Left cardiac atrium (tissue), 4 donors: ENCODE measurements around the gene LFNG. TPM values are rescaled to one million over a fixed set of nuclear protein-coding genes. Genes with fewer than 3 reads are reported as not detected.

Source experiments
- ATAC-seq, 2 donors: fragments of 200-7000 bp; cut with Tn5 transposase; one replicate each; pipeline ENCODE4 v1.9.1; 2020; ENCODE audit warnings: mild to moderate bottlenecking in 2 of 2, moderate library complexity in 2 of 2
- DNase-seq: peaks from one replicate; pipeline ENCODE4 v3.0.0-alpha.2; 2020
- intact Hi-C, 2 donors: fragments of 100-400 bp; cut with DNase I; formaldehyde crosslinking; loops; one replicate each; pipeline versions ENCODE4 v1.14.1 to v1.15.1; 2022 to 2023
- total RNA-seq, 2 donors: library from RNA; stranded (reverse); fragmentation: NEBNext Ultra II Directional; extraction: Animal tissue kit (Norgen Biotek cat#: 25700); gene quantifications; one replicate each; pipeline ENCODE4 v1.2.1, GENCODE V29; 2021
- donor health status: DM: no; HTN: yes; CAD: no.
- donor health status: DM: no; HTN: yes; CAD: no; lungs with severe emphysema.
- donor health status: DM: yes; HTN: yes; CAD: no.
- donor health status: Dilated cardiomyopathy.

Gene LFNG
- total RNA-seq, 2 donors from 2014 or later = 8.7 to 9.2 TPM

GRCh38 chr7:2497500-2498336 lies 21.9 kb upstream of the LFNG start:
- intact Hi-C loops = no loop called here
- ATAC-seq = no peak

GRCh38 chr7:2498708-2499107 lies 20.9 kb upstream of the LFNG start:
- DNase-seq (no peak), ATAC-seq (no peak)
- intact Hi-C loops = no loop called here

More at GRCh38 chr7:2497500-2498336, 21.9 kb upstream of the LFNG start:
- DNase-seq = no peak

GRCh38 chr7:2499181-2499580 lies 20.4 kb upstream of the LFNG start:
- no peak for ATAC-seq
- DNase-seq = no peak
- intact Hi-C loops = no loop called here

GRCh38 chr7:2499719-2500430 lies 19.7 kb upstream of the LFNG start:
- no peak for ATAC-seq
- no peak for DNase-seq
- intact Hi-C loops = no loop called here

- intact Hi-C loops = no loop called here
- DNase-seq = no peak
- ATAC-seq = no peak
Measured at GRCh38 chr7:2500701-2501100, 18.9 kb upstream of the LFNG start.

- no peak for ATAC-seq
- intact Hi-C loops = no loop called here
Measured at GRCh38 chr7:2501947-2502646, 17.5 kb upstream of the LFNG start.

GRCh38 chr7:2502647-2502966 lies 17.0 kb upstream of the LFNG start:
- intact Hi-C loops = no loop called here
- DNase-seq (no peak), ATAC-seq (no peak)

More at GRCh38 chr7:2501947-2502646, 17.5 kb upstream of the LFNG start:
- no peak for DNase-seq

- ATAC-seq = no peak
Measured at GRCh38 chr7:2503056-2503941, 16.3 kb upstream of the LFNG start.

GRCh38 chr7:2504128-2504888 lies 15.3 kb upstream of the LFNG start:
- intact Hi-C loops = no loop called here
- no peak for DNase-seq
- ATAC-seq = no peak

More at GRCh38 chr7:2503056-2503941, 16.3 kb upstream of the LFNG start:
- intact Hi-C loops = no loop called here
- no peak for DNase-seq

GRCh38 chr7:2504889-2505375 lies 14.6 kb upstream of the LFNG start:
- intact Hi-C loops = no loop called here
- DNase-seq = no peak
- no peak for ATAC-seq

- DNase-seq (no peak), ATAC-seq (no peak)
- intact Hi-C loops = no loop called here
Measured at GRCh38 chr7:2505401-2505800, 14.2 kb upstream of the LFNG start.

GRCh38 chr7:2507208-2507916 lies 12.2 kb upstream of the LFNG start:
- DNase-seq = no peak
- intact Hi-C loops = no loop called here
- no peak for ATAC-seq

- no peak for DNase-seq
- intact Hi-C loops = no loop called here
- ATAC-seq = no peak
Measured at GRCh38 chr7:2507917-2508306, 11.7 kb upstream of the LFNG start.

GRCh38 chr7:2508327-2509215 lies 11.0 kb upstream of the LFNG start:
- ATAC-seq = peak; percentile 24 to 68
- peak; percentile 75 for DNase-seq
- intact Hi-C loops = no loop called here

GRCh38 chr7:2509298-2509906 lies 10.2 kb upstream of the LFNG start:
- DNase-seq = no peak
- intact Hi-C loops = no loop called here
- no peak for ATAC-seq

- ATAC-seq (no peak), DNase-seq (no peak)
- intact Hi-C loops = no loop called here
Measured at GRCh38 chr7:2510130-2510776, 9.3 kb upstream of the LFNG start.
